ENCODE data around the gene PDIA5.

Gene PDIA5

DNA sequence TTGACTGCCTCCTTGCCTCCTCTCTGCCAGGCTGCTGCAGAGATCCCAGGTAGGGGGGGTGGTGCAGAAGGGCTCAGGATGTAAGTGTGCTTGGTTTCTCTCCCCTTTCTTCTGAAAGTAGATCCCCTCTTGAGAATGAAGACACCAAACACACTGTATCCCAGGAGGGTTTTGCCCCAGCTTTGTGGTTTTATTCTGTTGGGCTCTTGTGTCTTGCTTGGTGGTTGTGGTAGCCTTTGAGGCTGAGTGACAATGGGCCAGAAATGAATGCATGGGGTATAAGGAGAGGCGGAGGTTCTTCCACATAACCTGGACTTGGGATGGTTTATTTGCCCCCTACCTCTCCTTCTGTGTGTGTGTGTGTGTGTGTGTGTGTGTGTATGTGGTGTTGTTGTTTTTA lies 5.7 kb downstream of the PDIA5 start:
- Histone ChIP-seq H3K27me3 (ENCODE audit: low read depth, low read length) (no peaks in the 10 kb centered on the region), H3K4me1 (ENCODE audit: control insufficient read depth in 1 of 2, insufficient read depth in 2 of 2, low read length in 2 of 2) (peaks cover 8 to 39% of the 10 kb centered on the region in 2 donors), H3K4me3 (ENCODE audit: low read depth in 1 of 2, low read length in 2 of 2) (no peak overlapping the region), H3K36me3 (ENCODE audit: control insufficient read depth in 1 of 2, insufficient read depth in 2 of 2, low read length in 2 of 2) (no peaks in the 10 kb centered on the region), H3K9me3 (ENCODE audit: control insufficient read depth in 1 of 2, low read length in 2 of 2) (no peaks in the 10 kb centered on the region), H3K27ac (ENCODE audit: low read length) (no peak overlapping the region)

DNA sequence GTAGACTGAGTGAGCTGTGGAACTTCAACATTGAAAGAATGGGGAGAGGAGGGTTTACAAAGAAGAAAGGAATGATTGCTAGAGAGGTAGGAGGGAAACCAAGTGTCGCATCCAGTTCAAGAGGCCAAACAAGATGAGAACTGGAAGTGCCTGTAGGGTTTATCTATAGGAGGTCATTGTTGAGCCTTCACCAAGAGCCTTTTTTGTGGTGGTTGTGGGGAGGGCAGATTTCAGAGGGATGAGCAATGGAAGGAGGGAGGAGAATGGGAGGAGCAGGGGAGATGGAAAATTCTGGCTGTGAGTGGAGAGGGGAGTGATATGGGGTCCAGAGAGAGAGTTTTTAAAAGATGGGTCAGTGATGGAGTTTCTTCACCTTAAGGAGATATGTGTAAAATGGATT lies 8.5 kb downstream of the PDIA5 start:
- Histone ChIP-seq H3K27me3 (ENCODE audit: low read depth, low read length) (no peaks in the 10 kb centered on the region), H3K4me3 (ENCODE audit: low read depth in 1 of 2, low read length in 2 of 2) (no peak overlapping the region), H3K27ac (ENCODE audit: low read length) (no peak overlapping the region), H3K36me3 (ENCODE audit: control insufficient read depth in 1 of 2, insufficient read depth in 2 of 2, low read length in 2 of 2) (no peaks in the 10 kb centered on the region), H3K9me3 (ENCODE audit: control insufficient read depth in 1 of 2, low read length in 2 of 2) (no peaks in the 10 kb centered on the region), H3K4me1 (ENCODE audit: control insufficient read depth in 1 of 2, insufficient read depth in 2 of 2, low read length in 2 of 2) (peaks cover 0 to 30% of the 10 kb centered on the region in 2 donors)

DNA sequence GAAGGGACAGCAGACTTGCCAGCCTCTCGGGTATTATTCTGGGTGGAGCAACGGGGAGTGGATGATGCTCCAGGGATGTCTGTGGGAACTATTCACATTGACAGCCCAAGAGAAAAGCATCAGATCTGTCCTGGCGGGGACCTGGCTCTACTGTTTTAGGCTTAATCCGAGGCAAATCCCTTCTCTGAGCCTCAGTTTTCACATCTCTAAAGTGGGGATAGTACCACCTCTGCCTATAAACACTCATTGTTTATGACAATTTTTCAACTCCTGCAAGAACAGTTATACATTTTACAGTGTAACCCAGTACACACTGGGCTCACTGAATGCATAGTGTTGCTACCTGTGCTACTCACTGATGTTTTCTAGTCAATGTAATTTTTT lies 9.3 kb downstream of the PDIA5 start:
- H3K9me3 ChIP-seq (ENCODE audit: control insufficient read depth in 1 of 2, low read length in 2 of 2): no peaks in the 10 kb centered on the region
- no peaks in the 10 kb centered on the region for H3K36me3 ChIP-seq (ENCODE audit: control insufficient read depth in 1 of 2, insufficient read depth in 2 of 2, low read length in 2 of 2)
- H3K27ac ChIP-seq (ENCODE audit: low read length): no peak overlapping the region
- no peaks in the 10 kb centered on the region for H3K27me3 ChIP-seq (ENCODE audit: low read depth, low read length)
- H3K4me1 ChIP-seq (ENCODE audit: control insufficient read depth in 1 of 2, insufficient read depth in 2 of 2, low read length in 2 of 2): peaks cover 0 to 22% of the 10 kb centered on the region in 2 donors
- H3K4me3 ChIP-seq (ENCODE audit: low read depth in 1 of 2, low read length in 2 of 2): no peak overlapping the region

DNA sequence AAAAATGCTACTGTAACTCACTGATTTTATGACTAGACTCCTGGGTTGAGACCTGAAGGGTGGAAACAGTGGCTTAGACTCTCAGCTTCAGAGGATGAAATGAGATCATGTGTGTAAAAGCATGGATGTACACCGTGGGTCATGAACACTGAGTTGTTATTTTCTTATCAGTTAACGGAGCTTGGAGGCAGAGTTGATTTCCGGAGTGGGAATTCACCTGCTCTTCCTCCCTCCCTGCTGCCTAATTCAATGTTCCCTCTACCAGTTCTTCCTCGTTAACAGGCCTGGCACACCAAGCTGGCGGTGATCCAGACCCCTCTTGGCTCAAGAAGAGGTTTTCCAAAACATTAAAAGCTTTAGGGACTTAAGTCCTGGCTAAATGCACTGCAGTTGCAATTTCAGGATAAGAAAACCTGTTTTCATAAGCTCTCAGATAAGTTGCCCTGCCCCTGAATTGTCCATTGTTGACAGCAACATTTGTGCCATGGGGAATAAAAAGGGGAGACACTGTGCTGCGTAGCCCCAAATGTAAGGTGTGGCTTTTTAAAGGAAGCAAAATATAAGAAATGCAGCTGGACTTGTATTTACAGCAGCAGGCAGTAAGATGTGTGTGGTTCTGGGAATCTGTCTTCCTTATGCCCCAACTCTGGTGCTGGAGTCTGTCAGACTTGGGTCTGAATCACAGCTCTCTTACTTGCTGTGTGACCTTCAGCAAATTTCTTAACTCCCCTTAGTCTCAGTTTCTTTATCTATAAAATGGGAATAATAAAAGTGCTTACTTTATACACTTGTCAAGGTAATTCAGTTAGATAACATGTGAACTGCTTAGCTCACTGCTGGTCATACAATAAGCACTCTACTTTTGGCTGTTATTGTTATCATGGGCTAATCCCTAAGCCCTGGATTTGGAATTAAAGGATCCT lies 9.9 kb downstream of the PDIA5 start:
- no peaks in the 10 kb centered on the region for H3K36me3 ChIP-seq (ENCODE audit: control insufficient read depth in 1 of 2, insufficient read depth in 2 of 2, low read length in 2 of 2)
- no peak overlapping the region for H3K27ac ChIP-seq (ENCODE audit: low read length)
- H3K9me3 ChIP-seq (ENCODE audit: control insufficient read depth in 1 of 2, low read length in 2 of 2): no peaks in the 10 kb centered on the region
- no peaks in the 10 kb centered on the region for H3K27me3 ChIP-seq (ENCODE audit: low read depth, low read length)
- no peak overlapping the region for H3K4me3 ChIP-seq (ENCODE audit: low read depth in 1 of 2, low read length in 2 of 2)
- H3K4me1 ChIP-seq (ENCODE audit: control insufficient read depth in 1 of 2, insufficient read depth in 2 of 2, low read length in 2 of 2): peaks cover under 1 to 18% of the 10 kb centered on the region in 2 donors

DNA sequence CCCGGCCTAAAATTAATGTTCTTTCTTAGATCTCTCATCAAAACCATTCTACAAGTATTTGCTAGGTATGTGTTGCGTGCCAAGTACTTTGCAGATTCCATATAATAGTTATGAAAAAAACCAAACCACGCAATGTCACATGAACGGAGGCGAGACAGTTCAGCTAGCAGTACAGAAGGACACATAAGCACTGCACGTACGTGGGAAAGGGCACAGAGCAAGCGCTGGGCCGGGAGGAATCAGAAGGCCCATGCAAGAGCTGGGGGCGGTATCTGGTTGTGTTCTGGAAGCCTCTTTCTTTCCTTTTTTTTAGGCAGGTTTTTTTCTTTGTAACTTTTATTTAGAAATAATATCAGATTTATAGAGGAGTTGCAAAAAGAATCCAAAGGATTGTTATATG lies 11.3 kb downstream of the PDIA5 start:
- Histone ChIP-seq H3K4me1 (ENCODE audit: control insufficient read depth in 1 of 2, insufficient read depth in 2 of 2, low read length in 2 of 2) (peaks cover 10 to 28% of the 10 kb centered on the region in 2 donors), H3K9me3 (ENCODE audit: control insufficient read depth in 1 of 2, low read length in 2 of 2) (no peaks in the 10 kb centered on the region), H3K27ac (ENCODE audit: low read length) (no peak overlapping the region), H3K4me3 (ENCODE audit: low read depth in 1 of 2, low read length in 2 of 2) (no peak overlapping the region), H3K27me3 (ENCODE audit: low read depth, low read length) (no peaks in the 10 kb centered on the region), H3K36me3 (ENCODE audit: control insufficient read depth in 1 of 2, insufficient read depth in 2 of 2, low read length in 2 of 2) (no peaks in the 10 kb centered on the region)

DNA sequence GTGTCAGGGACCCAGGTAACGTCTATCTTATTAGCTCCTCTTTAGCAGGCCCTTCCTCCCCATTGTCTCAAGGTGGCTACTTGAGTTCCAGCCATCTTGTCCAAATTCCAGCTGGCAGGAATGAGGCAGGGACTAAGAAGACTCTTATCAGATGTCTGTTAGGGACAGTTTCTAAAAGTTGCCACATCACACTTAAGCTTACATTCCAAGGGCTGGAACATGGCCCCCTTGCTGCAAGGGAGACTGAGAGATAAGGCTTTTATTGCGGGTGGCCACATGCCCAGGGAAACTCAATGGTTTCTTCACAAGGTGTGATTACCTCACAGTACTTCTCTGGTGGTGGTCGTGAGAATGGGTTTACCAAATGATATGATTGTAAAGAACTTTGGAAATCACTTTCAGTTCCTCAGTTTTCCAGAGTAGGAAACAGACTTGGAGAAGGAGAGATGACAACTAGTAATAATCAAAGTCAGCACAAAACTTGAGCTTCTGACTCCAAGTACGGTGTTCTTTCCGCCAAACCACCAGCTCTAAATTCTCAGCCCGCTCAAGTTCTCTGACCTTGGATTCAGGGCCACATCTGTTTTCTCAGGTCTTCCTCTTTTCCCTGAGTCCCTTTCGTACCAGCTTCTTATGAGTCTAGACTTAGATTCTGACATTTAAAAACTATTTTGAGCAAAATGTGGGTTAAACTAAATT lies 14.2 kb downstream of the PDIA5 start:
- Histone ChIP-seq H3K4me1 (ENCODE audit: control insufficient read depth in 1 of 2, insufficient read depth in 2 of 2, low read length in 2 of 2) (peaks cover 36 to 48% of the 10 kb centered on the region in 2 donors), H3K4me3 (ENCODE audit: low read depth in 1 of 2, low read length in 2 of 2) (no peak overlapping the region), H3K27ac (ENCODE audit: low read length) (no peak overlapping the region), H3K27me3 (ENCODE audit: low read depth, low read length) (no peaks in the 10 kb centered on the region), H3K36me3 (ENCODE audit: control insufficient read depth in 1 of 2, insufficient read depth in 2 of 2, low read length in 2 of 2) (no peaks in the 10 kb centered on the region), H3K9me3 (ENCODE audit: control insufficient read depth in 1 of 2, low read length in 2 of 2) (no peaks in the 10 kb centered on the region)

DNA sequence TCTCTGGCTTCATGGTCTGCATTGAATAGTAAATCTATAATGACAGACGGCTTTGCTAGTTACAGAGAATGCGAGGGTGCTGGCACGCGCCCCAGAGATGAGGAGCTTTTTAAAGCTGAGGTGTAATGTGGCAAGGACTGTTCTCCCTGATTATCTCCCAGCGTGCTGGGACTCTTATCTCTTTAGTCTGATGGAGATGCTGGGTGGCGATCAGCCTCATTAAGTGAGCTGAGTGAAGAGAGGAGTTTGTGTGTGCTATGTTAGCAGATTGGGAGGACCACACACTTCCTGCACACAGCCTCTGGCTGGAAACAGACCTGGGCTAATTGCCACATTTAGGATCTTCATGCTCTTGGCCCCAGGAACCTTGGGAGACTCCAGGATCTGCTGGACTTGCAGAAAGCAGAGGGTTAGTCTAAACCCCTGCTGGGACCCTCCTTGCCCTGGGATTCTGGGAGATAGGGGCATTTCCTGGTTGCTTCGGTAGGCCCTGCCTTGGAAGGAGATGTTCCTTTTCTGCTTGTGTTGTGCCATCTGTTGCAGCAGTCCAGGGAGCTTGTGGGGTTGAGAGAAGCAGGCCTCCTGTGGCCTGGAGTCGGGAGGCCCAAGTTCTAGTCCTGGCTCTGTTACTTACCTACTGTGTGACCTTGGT lies 15.0 kb downstream of the PDIA5 start:
- Histone ChIP-seq H3K4me1 (ENCODE audit: control insufficient read depth in 1 of 2, insufficient read depth in 2 of 2, low read length in 2 of 2) (peaks cover 38 to 40% of the 10 kb centered on the region in 2 donors), H3K27ac (ENCODE audit: low read length) (no peak overlapping the region), H3K9me3 (ENCODE audit: control insufficient read depth in 1 of 2, low read length in 2 of 2) (no peaks in the 10 kb centered on the region), H3K27me3 (ENCODE audit: low read depth, low read length) (no peaks in the 10 kb centered on the region), H3K36me3 (ENCODE audit: control insufficient read depth in 1 of 2, insufficient read depth in 2 of 2, low read length in 2 of 2) (no peaks in the 10 kb centered on the region), H3K4me3 (ENCODE audit: low read depth in 1 of 2, low read length in 2 of 2) (no peak overlapping the region)

DNA sequence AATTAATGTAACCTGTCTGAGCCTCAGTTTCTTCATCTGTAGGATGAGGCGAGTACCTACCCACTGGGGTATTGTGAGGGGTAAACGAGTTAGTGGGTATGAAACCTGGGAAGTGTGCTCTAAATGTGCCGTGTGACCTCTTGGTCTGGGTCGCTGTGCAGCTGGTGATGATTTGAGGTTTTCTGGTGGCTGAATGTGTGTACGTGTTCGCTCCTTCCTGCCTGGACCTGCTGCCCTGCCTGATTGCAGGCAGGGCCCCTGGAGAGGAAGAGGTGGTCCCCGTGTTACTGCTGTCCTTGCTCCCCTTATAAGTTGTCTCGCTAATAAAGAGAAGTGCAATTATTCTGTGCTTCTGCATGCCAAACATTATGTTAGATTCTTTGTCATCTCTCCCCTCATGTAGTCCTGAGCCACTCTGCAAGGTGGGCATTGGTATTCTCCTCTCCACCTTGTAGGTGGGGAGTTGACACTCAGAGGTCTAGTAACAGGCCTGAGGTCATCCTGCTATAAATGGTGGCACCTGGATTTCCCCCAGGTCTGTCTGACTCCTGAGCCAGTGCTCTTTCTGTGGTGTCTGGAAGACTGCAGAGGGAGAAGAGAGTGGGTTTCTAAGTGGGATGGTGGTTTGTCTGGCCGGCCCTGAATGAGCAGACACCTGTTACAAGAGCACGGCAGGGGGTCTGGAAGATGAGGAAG lies 15.7 kb downstream of the PDIA5 start:
- H3K9me3 ChIP-seq (ENCODE audit: control insufficient read depth in 1 of 2, low read length in 2 of 2): no peaks in the 10 kb centered on the region
- no peaks in the 10 kb centered on the region for H3K27me3 ChIP-seq (ENCODE audit: low read depth, low read length)
- peaks cover 34 to 38% of the 10 kb centered on the region in 2 donors for H3K4me1 ChIP-seq (ENCODE audit: control insufficient read depth in 1 of 2, insufficient read depth in 2 of 2, low read length in 2 of 2)
- no peak overlapping the region for H3K27ac ChIP-seq (ENCODE audit: low read length)
- no peak overlapping the region for H3K4me3 ChIP-seq (ENCODE audit: low read depth in 1 of 2, low read length in 2 of 2)
- H3K36me3 ChIP-seq (ENCODE audit: control insufficient read depth in 1 of 2, insufficient read depth in 2 of 2, low read length in 2 of 2): no peaks in the 10 kb centered on the region

DNA sequence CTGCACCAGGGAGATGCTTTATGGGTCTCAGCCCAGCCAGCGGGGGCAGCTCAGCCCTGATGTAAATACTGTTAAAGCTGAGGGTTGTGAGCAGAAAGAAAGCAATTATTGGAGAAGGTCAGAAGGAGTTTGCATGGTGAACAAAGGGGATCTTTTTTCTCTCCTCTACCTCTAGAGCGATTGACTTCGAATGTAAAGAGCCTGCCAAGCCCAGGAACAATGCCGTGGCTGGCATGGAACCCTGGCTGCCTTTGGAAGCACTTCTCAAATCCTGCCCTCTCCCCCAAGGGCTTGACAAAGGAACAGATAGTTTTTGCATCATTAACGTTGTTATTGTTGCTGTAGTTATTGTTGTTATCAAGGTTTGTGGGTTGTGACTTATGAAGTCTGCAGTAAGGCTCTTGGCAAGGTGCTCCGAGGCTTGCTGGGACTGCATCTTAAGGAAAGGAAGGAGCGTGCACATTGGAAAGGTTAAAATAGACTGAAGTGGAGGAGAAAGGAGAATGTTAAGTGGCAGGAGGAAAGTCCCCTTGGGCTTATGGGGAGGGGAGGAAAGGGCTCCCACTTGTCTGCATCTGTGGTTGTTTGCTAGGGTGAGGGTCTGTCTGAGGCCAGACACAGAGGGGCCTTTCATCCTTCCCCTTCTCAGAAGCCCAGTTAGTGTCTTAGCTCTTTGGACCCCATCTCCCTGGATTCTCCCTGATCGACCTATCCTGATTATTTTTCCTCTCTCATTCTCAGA lies 16.7 kb downstream of the PDIA5 start:
- Histone ChIP-seq H3K27ac (ENCODE audit: low read length) (no peak overlapping the region), H3K9me3 (ENCODE audit: control insufficient read depth in 1 of 2, low read length in 2 of 2) (no peaks in the 10 kb centered on the region), H3K27me3 (ENCODE audit: low read depth, low read length) (no peaks in the 10 kb centered on the region), H3K4me3 (ENCODE audit: low read depth in 1 of 2, low read length in 2 of 2) (no peak overlapping the region), H3K4me1 (ENCODE audit: control insufficient read depth in 1 of 2, insufficient read depth in 2 of 2, low read length in 2 of 2) (peaks cover 34 to 38% of the 10 kb centered on the region in 2 donors), H3K36me3 (ENCODE audit: control insufficient read depth in 1 of 2, insufficient read depth in 2 of 2, low read length in 2 of 2) (no peaks in the 10 kb centered on the region)

DNA sequence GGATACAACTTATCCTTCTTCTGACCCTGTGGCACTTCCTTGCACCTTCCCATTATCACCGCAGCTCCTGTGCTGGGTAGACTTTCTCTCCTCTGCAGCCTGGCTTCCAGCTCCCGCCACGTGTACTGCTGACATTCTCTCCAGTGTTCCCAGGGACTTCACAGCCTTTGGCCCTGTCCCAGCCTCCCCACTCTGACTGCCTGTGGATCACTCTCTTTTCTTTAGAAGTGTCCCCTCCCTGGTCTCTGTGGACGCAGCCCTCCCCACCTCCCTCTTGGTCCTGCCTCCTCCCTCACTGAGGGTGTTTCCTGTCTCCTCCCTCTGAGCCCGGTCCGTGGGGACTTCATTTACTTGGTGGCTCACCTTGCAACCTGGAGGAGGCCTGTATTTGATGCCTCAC lies 17.4 kb downstream of the PDIA5 start:
- H3K36me3 ChIP-seq (ENCODE audit: control insufficient read depth in 1 of 2, insufficient read depth in 2 of 2, low read length in 2 of 2): no peaks in the 10 kb centered on the region
- no peak overlapping the region for H3K27ac ChIP-seq (ENCODE audit: low read length)
- no peak overlapping the region for H3K4me3 ChIP-seq (ENCODE audit: low read depth in 1 of 2, low read length in 2 of 2)
- no peaks in the 10 kb centered on the region for H3K27me3 ChIP-seq (ENCODE audit: low read depth, low read length)
- H3K9me3 ChIP-seq (ENCODE audit: control insufficient read depth in 1 of 2, low read length in 2 of 2): no peaks in the 10 kb centered on the region
- H3K4me1 ChIP-seq (ENCODE audit: control insufficient read depth in 1 of 2, insufficient read depth in 2 of 2, low read length in 2 of 2): peaks cover 34 to 38% of the 10 kb centered on the region in 2 donors

Data from muscle layer of duodenum (tissue), 2 donors.